ENCODE data around the gene TNRC18. TPM values are rescaled to one million over a fixed set of nuclear protein-coding genes. Genes with fewer than 3 reads are reported as not detected.

Gene TNRC18
- total and polyA plus RNA-seq, 9 of the 15 experiments (the other 6 are each of a cell fraction or from before 2014, with no cell fraction given) = 0.03 to 43.2 (median 18.0) TPM

- Histone ChIP-seq H3K27ac (ENCODE audit: extremely low read depth, low read depth, low read length) (no peak overlapping the region), H3K9ac (ENCODE audit: insufficient read depth in 1 of 2, low read depth in 2 of 2, low read length in 2 of 2) (no peak overlapping the region), H3K4me3 (no peak overlapping the region), H3K79me2 (ENCODE audit: control insufficient read depth, insufficient read depth, low read length) (no peaks in the 10 kb centered on the region), H4K20me1 (replicated peaks; ENCODE audit: control insufficient read depth, insufficient read depth, low read length) (0 out of 2 replicates have a peak, but pooled peaks cover 7% of the 10 kb centered on the region), H3K27me3 (ENCODE audit: control insufficient read depth in 2 of 2, insufficient read depth in 2 of 2, low read length in 2 of 2) (no peaks in the 10 kb centered on the region), H2AFZ (ENCODE audit: low read depth, low read length) (no peak overlapping the region), H3K9me3 (replicated peaks; ENCODE audit: control insufficient read depth, insufficient read depth, low read depth, low read length) (no peaks in the 10 kb centered on the region), H3K4me1 (replicated peaks in 1 of 2; ENCODE audit: control insufficient read depth in 2 of 2, insufficient read depth in 2 of 2, low read length in 2 of 2) (peaks cover 0 to 20% of the 10 kb centered on the region in 2 experiments; a peak in 2 of 5 replicates), H3K4me2 (ENCODE audit: insufficient read depth, low read length) (no peak overlapping the region), H3K36me3 (ENCODE audit: control insufficient read depth, insufficient read depth, low read length) (peaks cover 11% of the 10 kb centered on the region; the same call in 1 of the 3 replicates), H3K9me1 (ENCODE audit: control insufficient read depth, insufficient read depth, low read length) (no peaks in the 10 kb centered on the region)
- ChIA-PET CTCF (ENCODE audit: low intra/inter-chr PET ratio) (no interaction called here), POLR2A (no interaction called here)
- FAIRE-seq (no peak), DNase-seq (ENCODE audit: extremely low read depth in 1 of 4, low spot score in 3 of 4) (no peak), ATAC-seq (no peak)
- TF ChIP-seq ZNF121 (CRISPR knock-in tag; conservative IDR thresholded peaks at IDR 0.05) (no peak), ZBTB7A (IDR thresholded peaks at IDR 0.05; ENCODE audit: borderline replicate concordance, control insufficient read depth, low read depth, low read length) (no peak), HEY1 (CRISPR knock-in tag; IDR thresholded peaks at IDR 0.05; ENCODE audit: borderline replicate concordance) (no peak), EWSR1 (IDR thresholded peaks at IDR 0.05; ENCODE audit: borderline replicate concordance, low read depth, partially characterized antibody) (no peak), ZNF586 (CRISPR knock-in tag; conservative IDR thresholded peaks at IDR 0.05) (no peak), MCM7 (IDR thresholded peaks at IDR 0.05) (no peak), E2F5 (CRISPR knock-in tag; IDR thresholded peaks at IDR 0.05) (no peak), CHD4 (IDR thresholded peaks at IDR 0.05; ENCODE audit: insufficient read depth, insufficient replicate concordance, low read depth, low read length, poor library complexity, severe bottlenecking) (no peak), ZFP91 (CRISPR knock-in tag; IDR thresholded peaks at IDR 0.05) (no peak), EGR1 (conservative IDR thresholded peaks at IDR 0.05) (no peak), RNF2 (IDR thresholded peaks at IDR 0.05) (no peak), CREB1 (IDR thresholded peaks at IDR 0.05) (no peak), CREB1 (CRISPR knock-in tag; IDR thresholded peaks at IDR 0.05) (no peak), STAG1 (CRISPR knock-in tag; IDR thresholded peaks at IDR 0.05; ENCODE audit: borderline replicate concordance) (no peak), KAT8 (IDR thresholded peaks at IDR 0.05; ENCODE audit: low read depth) (no peak), ZEB2 (IDR thresholded peaks at IDR 0.05) (no peak), ID3 (CRISPR knock-in tag; IDR thresholded peaks at IDR 0.05) (no peak), ID3 (tag; IDR thresholded peaks at IDR 0.05) (no peak)
- WGBS (ENCODE audit: insufficient coverage, low coverage, missing lambda C conversion rate) = 91% methylated on average over 4 of the region's 15 CpGs
- intact Hi-C loops (cut with micrococcal nuclease) = no loop called here
- in situ Hi-C loops (cut with MboI) = loop anchor here (10.0 kb wide), 1 partner anchor 325 kb away; no protein-coding TSS in a partner anchor
- BruUV-seq (replicated peaks) = no TSS peak
Measured at GRCh38 chr7:5350174-5350463, 73.5 kb downstream of the TNRC18 start.
